HuH-7.5 (cell line): ENCODE measurements around the gene FAM180A.
"Not testable (repeated sequence)": the region's sequence is repeated elsewhere in the genome, so short reads cannot be mapped to it uniquely, and the experiment has no call there.

Source experiments
- DNase-seq: peaks from one replicate; pipeline ENCODE4 v3.0.0; 2011; ENCODE audit warnings: low spot score

FAM180A gene

DNA sequence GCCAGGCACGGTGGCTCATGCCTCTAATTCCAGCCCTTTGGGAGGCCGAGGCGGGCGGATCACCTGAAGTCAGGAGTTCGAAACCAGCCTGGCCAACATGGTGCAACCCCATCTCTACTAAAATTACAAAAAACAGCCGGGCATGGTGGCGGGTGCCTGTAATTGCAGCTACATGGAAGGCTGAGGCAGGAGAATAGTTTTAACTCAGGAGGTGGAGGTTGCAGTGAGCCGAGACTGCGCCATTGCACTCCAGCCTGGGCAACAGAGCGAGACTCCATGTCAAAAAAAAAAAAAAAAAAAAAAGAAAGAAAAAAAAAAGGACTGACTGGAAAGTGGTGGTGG is 11.3 kb downstream of the FAM180A start:
- not testable (repeated sequence) for DNase-seq

DNA sequence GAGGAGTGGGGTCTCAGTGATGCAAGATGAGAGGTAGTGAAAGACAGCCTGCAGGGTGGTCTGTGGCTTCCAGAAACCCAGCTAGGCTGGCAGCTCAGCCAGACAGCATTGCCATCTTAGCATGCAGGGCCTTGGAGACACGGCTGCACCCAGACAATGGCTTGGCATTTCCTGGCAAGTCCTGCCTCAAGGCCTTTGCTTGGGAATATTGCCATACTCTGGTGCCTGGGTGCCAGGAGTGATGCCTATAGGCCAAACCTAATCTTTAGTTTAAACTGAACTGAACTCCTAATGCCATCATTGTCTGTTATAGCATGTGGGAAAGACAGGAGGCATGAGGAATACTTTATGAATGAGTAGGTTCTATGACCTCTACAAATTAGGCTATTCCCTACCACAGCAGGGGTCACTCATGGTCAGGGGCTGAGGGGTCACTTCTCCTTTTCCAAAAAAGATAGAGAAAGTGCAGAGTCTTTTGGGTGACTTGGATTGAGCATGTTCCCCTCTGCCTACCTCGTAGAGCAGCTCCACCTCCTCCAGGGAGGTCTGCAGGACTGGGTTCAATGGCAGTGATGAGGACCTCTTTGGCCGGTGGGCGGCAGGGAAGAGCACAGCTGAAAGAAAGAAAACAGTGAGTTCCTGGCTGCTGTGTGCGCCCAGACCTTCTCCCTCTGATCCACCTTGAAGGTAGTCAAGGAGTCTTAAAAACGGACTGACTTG is 11.9 kb downstream of the FAM180A start:
- DNase-seq: no peak

DNA sequence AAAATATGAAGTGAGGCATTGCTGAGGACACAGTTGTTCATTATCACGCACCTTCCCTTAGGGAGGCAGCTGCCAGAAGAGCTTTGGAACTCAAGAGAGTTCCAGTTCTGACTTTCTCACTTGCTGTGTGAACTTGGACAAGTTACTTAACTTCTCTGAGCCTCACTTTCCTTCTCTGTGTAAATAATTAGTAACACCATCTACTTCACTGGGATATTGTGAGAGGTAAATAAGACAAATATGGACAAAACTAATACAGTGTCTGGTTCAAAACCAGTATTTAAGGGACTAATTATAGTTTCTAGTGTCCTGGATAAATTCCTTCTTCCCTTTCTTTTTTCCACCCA is 14.3 kb downstream of the FAM180A start:
- DNase-seq: no peak

DNA sequence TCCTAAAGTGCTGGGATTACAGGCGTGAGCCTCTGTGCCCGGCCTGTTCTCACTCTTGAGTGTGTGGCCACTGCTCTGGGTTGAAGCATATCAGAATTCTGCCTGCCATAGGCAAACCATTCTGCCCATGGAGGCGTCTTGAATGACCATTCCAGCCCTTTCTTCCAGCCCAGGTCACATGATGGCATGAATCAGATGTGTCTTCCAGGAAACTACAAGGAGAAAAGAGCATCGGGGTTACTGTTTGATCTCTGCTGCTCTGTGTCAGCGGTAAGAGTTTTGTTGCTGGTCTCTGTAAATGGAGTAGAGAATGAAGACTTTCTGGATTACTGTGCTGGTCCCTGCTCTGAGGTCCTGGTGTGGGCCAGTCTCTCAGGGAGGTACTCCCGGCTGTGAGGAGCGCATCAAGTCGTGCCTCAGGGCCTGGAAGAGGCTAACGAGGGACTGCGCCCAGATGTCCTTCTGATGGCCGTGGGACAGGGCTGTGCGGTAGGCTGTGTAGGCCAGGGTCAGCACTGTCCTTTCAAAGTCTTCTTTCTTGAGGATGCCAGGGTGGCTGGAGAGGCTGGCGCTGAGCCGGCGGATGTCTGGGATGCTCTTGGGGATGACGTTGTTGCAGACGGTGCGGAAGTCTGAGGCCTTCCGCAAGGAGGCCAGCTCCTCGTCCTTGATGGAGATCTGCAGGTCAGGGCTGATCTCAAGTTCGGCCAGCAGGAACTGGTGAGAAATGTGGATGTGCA is 14.8 kb downstream of the FAM180A start:
- DNase-seq: no peak

DNA sequence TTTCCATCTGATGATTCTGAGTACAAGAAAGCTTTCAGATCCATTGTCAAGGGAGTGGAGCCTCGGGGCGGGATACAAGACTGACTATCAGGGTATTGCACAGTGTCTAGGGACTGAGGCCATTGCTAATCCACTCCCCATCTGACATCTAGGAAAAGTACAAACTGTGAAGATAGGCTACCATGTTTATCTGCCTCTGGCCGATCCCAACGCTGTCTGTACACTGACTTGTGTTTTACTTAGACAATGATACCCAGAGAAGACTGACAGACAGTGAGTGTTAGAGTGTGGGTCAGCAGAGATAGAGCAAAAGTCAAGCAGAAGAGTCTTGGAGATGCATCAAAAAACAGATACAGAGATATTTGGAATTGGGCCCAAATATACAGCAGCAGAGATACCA is 17.5 kb downstream of the FAM180A start:
- DNase-seq: no peak

DNA sequence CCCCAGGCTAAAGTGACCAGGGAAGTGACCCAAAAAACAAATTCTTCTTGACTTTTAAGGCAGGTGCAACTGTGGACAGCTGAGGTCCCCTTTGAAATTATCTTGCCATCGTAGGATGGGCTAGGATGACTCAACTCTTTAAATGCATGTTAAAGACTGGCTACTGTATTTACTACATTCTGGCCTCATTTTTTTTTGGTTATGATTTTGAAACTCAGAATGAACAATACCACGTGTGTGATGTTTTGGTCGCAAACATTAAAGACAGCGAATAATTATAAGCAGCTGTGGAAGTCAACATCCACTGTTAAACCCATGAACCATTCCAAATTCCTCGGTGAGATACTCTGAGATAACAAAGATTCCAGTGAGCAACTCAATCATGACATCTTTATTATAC is 19.4 kb downstream of the FAM180A start:
- DNase-seq: no peak

DNA sequence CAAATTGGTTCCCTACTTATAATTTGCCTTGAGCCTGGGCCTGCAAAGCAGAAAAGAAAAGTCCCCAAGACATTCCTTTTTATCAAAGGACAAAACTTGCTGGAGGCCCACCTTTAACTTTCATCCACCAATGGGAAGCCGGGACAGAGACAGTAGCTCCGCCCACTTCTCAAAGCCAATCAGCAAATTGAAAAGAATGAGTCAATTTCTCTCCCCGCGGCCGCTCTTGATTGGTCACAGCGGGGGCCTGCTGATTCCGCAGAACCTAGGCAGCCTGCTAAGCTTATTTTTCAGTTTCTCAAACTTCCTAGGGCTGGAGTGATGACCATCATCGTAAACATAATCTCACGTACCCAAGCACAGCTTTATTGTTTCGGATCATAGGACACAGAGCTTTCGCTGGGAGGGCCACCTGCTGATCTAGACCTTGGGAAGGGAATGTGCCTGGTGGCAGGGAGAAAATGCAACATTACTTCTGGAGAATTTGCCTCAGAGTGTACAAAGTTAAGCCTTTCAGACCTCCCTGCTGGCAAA is 20.4 kb downstream of the FAM180A start, which contains the start of gene SLC13A4:
SLC13A4 (minus strand) TSS at position 51 of the 534 bp plus-strand sequence. CDS start 690 bp downstream, outside the sequence.
- DNase-seq: no peak

DNA sequence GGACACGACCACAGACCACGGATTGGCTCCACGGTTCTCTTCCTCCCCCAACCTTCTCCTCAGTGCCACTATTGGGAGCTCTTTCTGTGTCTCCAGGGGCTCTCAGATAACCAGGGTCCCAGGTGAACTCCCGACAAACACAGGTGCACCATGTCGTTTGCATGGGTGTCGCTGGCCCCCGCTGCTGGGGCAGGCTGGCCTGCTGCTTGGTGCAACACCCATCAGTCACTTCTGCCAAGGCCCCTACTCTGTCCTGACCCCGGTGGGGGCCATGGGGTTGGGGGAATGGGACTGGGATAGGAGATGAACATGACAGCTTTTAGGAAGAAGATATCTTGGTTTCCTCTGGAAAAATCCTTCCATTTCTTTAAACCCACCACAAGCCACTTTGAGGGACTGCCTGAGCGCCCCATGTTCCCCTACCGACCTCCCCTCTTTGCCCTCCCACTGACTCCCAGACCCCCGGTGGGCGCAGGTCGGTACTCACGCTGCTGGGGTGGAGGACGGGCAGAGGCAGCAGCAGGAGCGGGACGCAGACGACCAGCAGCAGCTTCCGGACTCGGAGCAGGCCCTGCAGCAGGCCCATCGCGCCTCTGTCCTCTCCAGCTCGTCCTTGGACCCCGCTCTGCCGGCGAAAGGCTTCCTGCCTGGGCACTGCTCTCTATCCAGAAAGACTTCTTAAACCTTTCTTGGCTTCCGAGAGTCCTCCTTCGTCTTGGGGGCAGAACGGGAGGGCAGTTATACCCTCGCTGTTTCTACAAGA is 21.5 kb downstream of the FAM180A start:
- DNase-seq: no peak

DNA sequence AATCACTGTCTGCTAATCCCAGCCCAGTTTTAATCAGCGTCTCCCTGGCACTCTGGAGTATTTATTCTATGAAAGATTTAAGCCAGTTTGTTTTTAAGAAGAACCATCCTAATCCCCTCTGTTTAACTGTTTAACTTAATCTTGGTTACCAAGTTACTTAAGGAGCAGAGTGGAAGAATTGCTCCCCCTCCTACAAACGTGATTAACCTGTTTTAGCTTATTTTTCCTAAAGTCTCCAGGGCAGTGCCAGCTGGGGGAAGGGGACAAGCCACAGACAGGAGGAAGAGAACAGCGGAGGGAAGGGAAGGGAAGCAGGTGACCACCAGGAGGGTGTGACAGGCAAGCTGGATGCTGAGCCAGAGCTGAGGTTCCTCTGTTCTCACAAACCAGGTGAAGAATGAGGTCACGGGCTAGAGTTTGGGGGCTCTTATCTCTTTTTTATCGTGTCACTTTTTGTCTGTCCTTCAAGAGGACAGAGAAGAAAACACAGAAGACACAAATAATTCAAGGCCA is 22.3 kb downstream of the FAM180A start:
- DNase-seq: no peak

DNA sequence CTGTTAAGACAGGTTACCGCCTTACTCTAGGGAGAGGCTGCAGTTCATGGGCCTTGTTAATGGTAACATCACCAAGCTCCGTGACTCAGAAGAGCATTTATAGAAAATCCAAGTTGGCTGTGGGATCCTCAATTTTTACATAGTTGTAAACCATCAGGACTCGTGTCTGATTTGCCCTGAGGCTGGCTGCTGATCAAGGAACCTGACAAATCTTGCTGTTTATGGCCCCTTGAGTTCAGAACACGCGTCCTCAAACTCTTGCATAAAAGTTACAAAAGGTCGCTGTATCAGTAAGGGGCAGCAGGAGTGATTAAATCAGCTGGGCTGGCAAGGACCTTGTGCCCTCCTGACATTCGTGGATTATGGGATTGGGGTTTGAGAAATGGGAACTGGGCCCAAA is 25.2 kb downstream of the FAM180A start:
- DNase-seq: no peak

DNA sequence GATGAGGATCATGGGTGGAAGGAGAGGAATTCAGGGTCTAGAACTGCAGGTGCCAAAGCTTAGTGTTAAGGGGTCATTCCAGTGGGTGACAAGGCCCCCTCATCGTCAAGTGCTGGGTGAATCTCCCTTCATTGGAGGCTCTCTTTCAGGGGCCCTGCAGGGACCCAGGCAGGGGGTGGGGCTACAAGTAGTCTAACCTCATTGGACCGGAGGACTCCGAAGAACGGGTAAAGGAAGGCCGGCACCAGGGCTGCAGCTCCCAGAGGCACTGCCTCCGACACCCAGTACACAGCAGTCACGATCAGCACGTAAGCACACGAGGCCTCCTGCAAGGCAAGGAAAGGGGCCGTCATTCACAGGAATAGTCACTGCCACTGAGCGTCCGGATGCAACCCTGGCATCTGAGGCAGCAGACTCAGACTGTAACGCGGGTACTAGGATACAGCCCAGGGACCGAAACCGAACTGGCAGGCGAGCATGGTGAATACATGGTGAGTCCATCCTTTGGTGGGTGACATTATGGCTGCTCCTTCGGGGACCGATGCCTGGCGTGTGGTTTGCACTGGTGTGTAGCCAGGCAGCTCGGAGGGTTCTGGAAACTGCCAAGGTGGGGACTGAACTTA is 27.3 kb downstream of the FAM180A start:
- DNase-seq: no peak

DNA sequence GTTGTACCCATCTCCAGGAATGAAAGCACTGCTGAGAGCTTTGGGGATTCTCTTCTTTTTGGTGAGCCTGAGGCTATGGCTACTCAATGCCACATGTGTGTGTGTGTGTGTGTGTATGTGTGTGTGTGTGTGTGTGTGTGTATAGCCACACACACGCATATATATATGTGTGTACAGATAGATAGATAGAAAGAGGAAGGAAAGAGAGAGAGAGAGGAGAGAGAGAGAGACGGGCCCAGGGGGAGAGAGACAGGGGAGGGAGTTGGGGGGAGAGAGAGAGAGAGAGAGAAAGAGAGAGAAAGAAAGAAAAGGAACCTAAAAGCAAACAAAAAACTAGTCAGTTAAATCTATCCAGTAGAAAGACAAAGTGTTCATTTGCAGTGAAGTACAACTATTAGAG is 28.9 kb downstream of the FAM180A start:
- no peak for DNase-seq

DNA sequence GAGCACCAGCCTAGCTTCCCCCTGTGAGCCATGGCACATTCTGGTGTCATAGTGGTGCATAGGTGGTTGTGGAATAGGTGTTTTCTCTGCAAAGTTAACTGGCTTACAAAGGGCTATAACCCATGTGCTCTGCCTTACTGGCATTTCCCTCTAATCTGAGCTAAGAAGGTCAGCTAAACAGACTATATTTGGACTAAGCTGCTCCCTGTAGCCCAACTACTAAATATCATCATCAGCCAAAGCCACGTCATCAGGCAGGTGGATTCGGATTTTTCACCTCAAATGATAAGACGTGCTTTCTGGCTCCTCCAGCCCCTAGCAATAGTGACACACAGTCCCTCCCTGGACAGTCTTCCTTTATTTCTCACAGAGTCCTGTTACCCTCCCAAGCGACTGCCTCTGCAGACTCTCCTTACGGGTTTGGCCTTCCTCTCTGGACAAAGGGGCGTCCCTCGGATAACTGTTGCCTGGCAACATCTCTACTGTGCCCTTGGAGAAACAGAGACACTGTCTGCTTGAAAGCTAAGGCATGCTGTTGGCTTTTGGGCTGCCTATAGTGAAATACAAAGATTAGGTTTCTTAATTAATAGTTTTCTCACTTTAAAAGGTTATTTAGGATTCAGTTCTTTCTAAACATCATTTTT is 29.7 kb downstream of the FAM180A start:
- DNase-seq: no peak

DNA sequence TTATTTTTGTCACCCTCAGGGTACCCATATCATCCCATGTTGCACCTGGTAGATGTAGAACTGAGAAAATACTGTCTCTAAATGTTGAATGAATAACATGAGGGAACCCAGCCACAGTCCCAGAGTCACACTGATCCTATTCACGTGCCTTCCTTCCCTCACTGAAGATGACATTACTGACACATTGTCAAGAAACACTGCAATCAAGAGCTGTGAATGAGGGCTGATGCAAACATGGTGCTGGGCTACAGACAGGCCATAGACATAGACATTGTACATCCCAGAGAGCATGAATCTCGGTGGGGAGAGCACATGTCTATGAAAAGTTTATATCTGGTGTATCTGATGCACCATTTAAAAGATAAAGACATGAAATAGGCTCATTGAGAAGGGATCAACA is 30.4 kb downstream of the FAM180A start:
- no peak for DNase-seq

DNA sequence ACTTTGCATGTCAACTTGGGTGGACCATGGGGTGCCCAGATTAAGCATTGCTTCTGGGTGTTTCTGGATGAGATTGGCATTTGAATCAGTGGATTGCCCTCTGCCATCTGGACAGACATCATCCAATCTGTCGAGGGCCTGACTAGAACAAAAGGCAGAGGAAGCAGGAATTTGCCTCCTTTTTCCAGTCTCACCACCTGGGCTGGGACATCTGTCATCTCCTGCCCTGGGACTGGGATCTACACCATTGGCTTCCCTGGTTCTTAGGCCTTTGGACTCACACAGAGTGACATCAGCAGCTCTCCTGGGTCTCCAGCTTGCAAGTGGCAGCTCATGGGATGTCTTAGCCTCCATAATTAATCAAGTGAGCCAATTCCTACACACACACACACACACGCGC is 30.9 kb downstream of the FAM180A start:
- no peak for DNase-seq

DNA sequence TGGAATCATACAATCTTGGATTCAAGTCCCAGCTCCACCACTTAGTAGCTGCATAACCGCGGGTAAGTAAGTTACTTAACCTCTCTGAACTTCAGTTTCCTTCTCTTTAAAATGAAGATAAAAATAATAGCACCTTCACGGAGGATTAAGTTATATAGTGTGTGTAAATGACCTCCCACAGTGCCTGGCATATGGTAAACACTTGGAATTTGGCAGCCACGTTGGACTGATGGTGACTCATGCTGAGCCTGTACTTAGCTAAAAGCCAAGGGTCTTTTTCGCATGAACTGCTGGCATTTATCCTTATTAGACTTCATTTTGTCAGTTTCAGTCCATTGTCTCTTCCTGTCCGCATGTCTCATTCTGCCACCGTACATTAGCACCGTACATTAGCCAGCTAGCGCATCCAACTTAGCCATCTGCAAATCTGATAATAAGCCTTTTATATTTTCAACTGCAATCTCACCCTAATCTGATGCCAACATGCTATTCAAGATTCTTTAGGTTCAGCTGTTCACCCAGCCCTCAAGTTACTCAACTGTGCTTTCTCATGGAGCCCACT is 31.9 kb downstream of the FAM180A start:
- no peak for DNase-seq

DNA sequence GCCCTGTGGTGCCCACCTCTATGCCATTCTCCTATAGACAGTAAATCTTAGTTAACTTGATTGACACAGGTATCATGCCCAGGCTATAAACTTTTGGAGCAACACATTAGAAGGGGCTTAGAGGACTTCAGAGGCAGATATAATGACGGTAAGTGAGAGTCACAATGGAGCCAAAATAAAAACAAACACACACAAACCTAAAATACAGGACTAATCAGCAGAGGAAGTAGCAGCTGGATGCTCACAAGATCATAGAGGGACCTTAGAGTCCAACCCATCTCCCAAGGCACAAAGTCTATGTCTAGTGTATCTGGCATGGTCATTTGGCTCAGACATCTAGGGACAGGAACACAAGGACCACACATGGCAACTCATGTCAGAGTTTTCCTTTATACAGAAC is 32.9 kb downstream of the FAM180A start:
- DNase-seq: no peak

DNA sequence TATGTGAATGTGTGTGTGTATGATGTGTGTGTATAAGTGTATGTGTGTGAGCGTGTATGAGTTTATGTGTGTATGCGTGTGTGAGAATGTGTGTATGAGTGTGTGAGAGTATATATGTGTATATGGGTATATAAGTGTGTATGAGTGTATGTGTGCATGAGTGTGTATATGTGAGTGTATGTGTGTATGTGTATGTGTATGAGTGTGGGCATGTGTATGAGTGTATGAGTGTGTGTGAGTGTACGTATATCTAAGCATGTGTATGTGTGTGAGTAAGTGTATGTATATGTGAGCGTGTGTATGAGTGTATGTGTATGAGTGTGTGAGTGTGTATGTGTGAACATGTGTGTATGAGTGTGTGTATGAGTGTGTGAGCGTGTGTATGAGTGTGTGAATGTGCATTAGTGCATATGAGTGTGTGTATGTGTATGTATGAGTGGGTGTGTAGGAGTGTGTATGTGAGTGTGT is 33.5 kb downstream of the FAM180A start:
- no peak for DNase-seq

DNA sequence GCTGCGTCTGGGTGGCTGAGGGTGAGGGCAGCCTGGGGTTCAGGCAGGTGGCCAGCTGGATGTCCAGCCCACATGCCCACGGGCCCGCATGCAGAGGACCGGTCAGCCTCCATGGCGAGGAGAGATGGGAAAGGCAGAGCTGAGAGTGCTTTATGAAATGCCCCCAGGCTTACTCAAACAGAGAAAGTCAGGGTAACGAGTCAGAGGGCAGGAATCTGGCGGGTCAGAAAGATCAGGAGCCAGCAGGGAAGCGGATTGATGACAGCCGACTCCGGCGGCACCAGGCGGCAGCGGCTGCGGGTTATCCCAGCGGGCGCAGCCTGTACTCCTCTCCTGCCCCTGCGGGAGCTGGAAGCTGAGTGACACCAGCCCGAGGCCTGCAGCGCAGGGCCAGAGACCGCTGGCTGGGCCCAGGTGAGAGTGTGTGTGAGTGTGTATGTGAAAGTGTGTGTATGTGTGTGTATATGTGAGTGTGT is 34.0 kb downstream of the FAM180A start:
- DNase-seq: no peak

DNA sequence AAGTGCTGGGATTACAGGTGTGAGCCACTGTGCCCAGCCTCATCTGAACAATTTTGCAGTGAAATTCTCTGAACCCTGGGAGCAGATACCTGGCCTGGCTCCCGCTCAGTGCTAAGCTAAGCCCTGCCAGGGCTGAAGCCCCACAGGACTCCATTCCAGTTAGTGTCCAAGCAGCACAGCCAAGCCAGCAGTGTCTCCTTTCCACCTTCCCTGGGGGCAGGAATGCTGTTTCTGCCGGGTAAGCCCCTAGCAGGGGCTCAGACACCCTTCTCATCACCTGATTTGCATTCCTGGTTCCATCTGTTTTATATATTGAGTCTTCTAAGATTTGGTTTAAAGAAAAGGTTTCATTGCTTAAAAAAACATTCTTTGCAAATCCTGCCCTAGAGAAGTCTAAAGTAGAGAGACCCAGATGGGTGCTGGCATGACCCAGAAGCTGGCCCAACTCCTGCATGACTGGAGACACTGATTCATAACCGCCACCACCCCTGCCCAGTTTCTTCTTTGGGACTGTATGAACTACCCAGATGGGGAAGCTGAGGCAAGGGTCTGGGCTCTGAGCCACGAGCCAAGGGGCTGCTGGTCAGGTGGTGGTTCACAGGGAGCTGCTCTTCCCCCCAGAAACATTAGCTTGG is 34.7 kb downstream of the FAM180A start:
- DNase-seq: no peak

DNA sequence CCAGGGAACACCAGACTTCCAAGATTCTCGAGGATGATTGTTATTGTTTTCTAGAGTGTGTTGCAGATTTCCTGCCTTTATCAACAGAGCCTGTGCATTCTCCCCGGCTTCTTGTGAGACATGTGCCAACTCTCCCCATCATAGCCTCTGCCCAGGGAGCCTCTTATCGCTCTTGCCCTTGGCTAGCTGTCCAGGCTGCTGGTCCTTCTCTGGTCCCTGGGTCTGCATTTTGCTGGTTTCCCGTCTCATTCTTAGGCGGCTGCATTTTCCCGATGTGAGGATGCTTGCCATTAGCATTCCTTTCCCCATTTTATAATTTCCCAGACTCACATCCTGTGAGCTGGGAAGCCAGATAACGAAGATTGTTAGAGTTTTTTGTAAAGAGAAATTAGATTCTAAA is 35.8 kb downstream of the FAM180A start:
- DNase-seq: no peak
